Mucosa of stomach (tissue), 1 donor: Measurements from ENCODE around the gene INTS2.
"Not testable (repeated sequence)": the region's sequence is repeated elsewhere in the genome, so short reads cannot be mapped to it uniquely, and the experiment has no call there.

ENCODE experiments used
- H3K27me3 ChIP-seq: one replicate; pipeline ENCODE4 v1.7.0; 2013; ENCODE audit warnings: mild to moderate bottlenecking, low read length; ENCODE audit not compliant: control insufficient read depth, insufficient read depth
- H3K36me3 ChIP-seq: one replicate; pipeline ENCODE4 v1.7.0; 2013; ENCODE audit warnings: low read length; ENCODE audit not compliant: control insufficient read depth, insufficient read depth
- H3K4me1 ChIP-seq: one replicate; pipeline ENCODE4 v1.7.0; 2013; ENCODE audit warnings: mild to moderate bottlenecking, low read length; ENCODE audit not compliant: control insufficient read depth, insufficient read depth
- H3K4me3 ChIP-seq: one replicate; pipeline ENCODE4 v1.7.0; 2013; ENCODE audit warnings: low read length
- H3K9ac ChIP-seq: one replicate; pipeline ENCODE4 v1.7.0; 2013; ENCODE audit warnings: mild to moderate bottlenecking, low read length, moderate library complexity
- H3K9me3 ChIP-seq: one replicate; pipeline ENCODE4 v1.7.0; 2013; ENCODE audit warnings: mild to moderate bottlenecking, low read length, moderate library complexity; ENCODE audit not compliant: control insufficient read depth
- donor health status: Pancreatic carcinoma.

INTS2 gene

GRCh38 chr17:61863801-61864126, 64.0 kb downstream of the INTS2 start:
- no peaks in the 10 kb centered on the region for H3K36me3 ChIP-seq
- H3K4me3 ChIP-seq, result peak overlapping the region; percentile 81
- peak overlapping the region; percentile 82 for H3K9ac ChIP-seq
- H3K9me3 ChIP-seq, result no peaks in the 10 kb centered on the region
- no peaks in the 10 kb centered on the region for H3K4me1 ChIP-seq
- no peaks in the 10 kb centered on the region for H3K27me3 ChIP-seq

GRCh38 chr17:61862975-61863800, 64.6 kb downstream of the INTS2 start, which contains the start of gene BRIP1:
Gene BRIP1 (minus strand): TSS chr17:61863528. CDS start chr17:61861539, 1,989 bp downstream.
- Histone ChIP-seq H3K9ac (peak within 1 kb of the TSS; percentile 82), H3K4me3 (peak within 1 kb of the TSS; percentile 81), H3K9me3 (no peaks in the 10 kb centered on the region), H3K4me1 (no peaks in the 10 kb centered on the region), H3K36me3 (no peaks in the 10 kb centered on the region), H3K27me3 (no peaks in the 10 kb centered on the region)

GRCh38 chr17:61862105-61862574, 65.6 kb downstream of the INTS2 start:
- no peaks in the 10 kb centered on the region for H3K4me1 ChIP-seq
- no peak overlapping the region for H3K4me3 ChIP-seq
- H3K9ac ChIP-seq, result no peak overlapping the region
- no peaks in the 10 kb centered on the region for H3K9me3 ChIP-seq
- H3K36me3 ChIP-seq, result no peaks in the 10 kb centered on the region
- H3K27me3 ChIP-seq, result no peaks in the 10 kb centered on the region

GRCh38 chr17:61860397-61860796, 67.4 kb downstream of the INTS2 start:
- H3K4me1 ChIP-seq, H3K9ac ChIP-seq, H3K9me3 ChIP-seq, H3K27me3 ChIP-seq, H3K36me3 ChIP-seq, H3K4me3 ChIP-seq: not testable (repeated sequence)

- H3K4me1 ChIP-seq, result no peaks in the 10 kb centered on the region
- no peaks in the 10 kb centered on the region for H3K36me3 ChIP-seq
- no peaks in the 10 kb centered on the region for H3K27me3 ChIP-seq
Measured at GRCh38 chr17:61856035-61856434, 71.7 kb downstream of the INTS2 start.

GRCh38 chr17:61852857-61853256, 74.9 kb downstream of the INTS2 start:
- Histone ChIP-seq H3K27me3 (no peaks in the 10 kb centered on the region), H3K9ac (no peak overlapping the region), H3K4me3 (no peak overlapping the region), H3K36me3 (no peaks in the 10 kb centered on the region), H3K4me1 (no peaks in the 10 kb centered on the region), H3K9me3 (no peaks in the 10 kb centered on the region)

More at GRCh38 chr17:61856035-61856434, 71.7 kb downstream of the INTS2 start:
- H3K9ac ChIP-seq, result no peak overlapping the region
- H3K9me3 ChIP-seq, result no peaks in the 10 kb centered on the region
- no peak overlapping the region for H3K4me3 ChIP-seq

GRCh38 chr17:61849674-61850073, 78.1 kb downstream of the INTS2 start:
- no peak overlapping the region for H3K9ac ChIP-seq
- H3K27me3 ChIP-seq, result no peaks in the 10 kb centered on the region
- H3K4me3 ChIP-seq, result no peak overlapping the region
- no peaks in the 10 kb centered on the region for H3K36me3 ChIP-seq
- no peaks in the 10 kb centered on the region for H3K9me3 ChIP-seq
- H3K4me1 ChIP-seq, result no peaks in the 10 kb centered on the region

- no peak overlapping the region for H3K9ac ChIP-seq
- no peaks in the 10 kb centered on the region for H3K4me1 ChIP-seq
- no peaks in the 10 kb centered on the region for H3K9me3 ChIP-seq
- H3K4me3 ChIP-seq, result no peak overlapping the region
- H3K36me3 ChIP-seq, result no peaks in the 10 kb centered on the region
- no peaks in the 10 kb centered on the region for H3K27me3 ChIP-seq
Measured at GRCh38 chr17:61848896-61849295, 78.9 kb downstream of the INTS2 start.

- Histone ChIP-seq H3K9ac (no peak overlapping the region), H3K4me1 (no peaks in the 10 kb centered on the region), H3K9me3 (no peaks in the 10 kb centered on the region), H3K4me3 (no peak overlapping the region), H3K27me3 (no peaks in the 10 kb centered on the region), H3K36me3 (no peaks in the 10 kb centered on the region)
Measured at GRCh38 chr17:61848247-61848646, 79.5 kb downstream of the INTS2 start.

- Histone ChIP-seq H3K4me3 (no peak overlapping the region), H3K9ac (no peak overlapping the region), H3K36me3 (no peaks in the 10 kb centered on the region)
Measured at GRCh38 chr17:61847659-61848058, 80.1 kb downstream of the INTS2 start.

GRCh38 chr17:61846761-61847375, 80.9 kb downstream of the INTS2 start:
- H3K27me3 ChIP-seq, result no peaks in the 10 kb centered on the region
- H3K9ac ChIP-seq, result no peak overlapping the region

More at GRCh38 chr17:61847659-61848058, 80.1 kb downstream of the INTS2 start:
- Histone ChIP-seq H3K27me3 (no peaks in the 10 kb centered on the region), H3K4me1 (no peaks in the 10 kb centered on the region), H3K9me3 (no peaks in the 10 kb centered on the region)

GRCh38 chr17:61846088-61846487, 81.7 kb downstream of the INTS2 start:
- Histone ChIP-seq H3K27me3 (no peaks in the 10 kb centered on the region), H3K9me3 (no peaks in the 10 kb centered on the region), H3K36me3 (no peaks in the 10 kb centered on the region), H3K4me3 (no peak overlapping the region), H3K9ac (no peak overlapping the region), H3K4me1 (no peaks in the 10 kb centered on the region)

More at GRCh38 chr17:61846761-61847375, 80.9 kb downstream of the INTS2 start:
- no peaks in the 10 kb centered on the region for H3K36me3 ChIP-seq
- H3K4me3 ChIP-seq, result no peak overlapping the region
- no peaks in the 10 kb centered on the region for H3K4me1 ChIP-seq
- H3K9me3 ChIP-seq, result no peaks in the 10 kb centered on the region
